GM21360 (cell line): Measurements from ENCODE around the gene SCN4B.
"Not testable (repeated sequence)": the region's sequence is repeated elsewhere in the genome, so short reads cannot be mapped to it uniquely, and the experiment has no call there.

ENCODE experiments used
- ATAC-seq: cut with Tn5 transposase; IDR thresholded peaks from one replicate; pipeline ENCODE4 v1.9.1; 2021; ENCODE audit warnings: mild to moderate bottlenecking, moderate library complexity; ENCODE audit not compliant: unreplicated experiment

Gene SCN4B, protein sequence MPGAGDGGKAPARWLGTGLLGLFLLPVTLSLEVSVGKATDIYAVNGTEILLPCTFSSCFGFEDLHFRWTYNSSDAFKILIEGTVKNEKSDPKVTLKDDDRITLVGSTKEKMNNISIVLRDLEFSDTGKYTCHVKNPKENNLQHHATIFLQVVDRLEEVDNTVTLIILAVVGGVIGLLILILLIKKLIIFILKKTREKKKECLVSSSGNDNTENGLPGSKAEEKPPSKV

DNA sequence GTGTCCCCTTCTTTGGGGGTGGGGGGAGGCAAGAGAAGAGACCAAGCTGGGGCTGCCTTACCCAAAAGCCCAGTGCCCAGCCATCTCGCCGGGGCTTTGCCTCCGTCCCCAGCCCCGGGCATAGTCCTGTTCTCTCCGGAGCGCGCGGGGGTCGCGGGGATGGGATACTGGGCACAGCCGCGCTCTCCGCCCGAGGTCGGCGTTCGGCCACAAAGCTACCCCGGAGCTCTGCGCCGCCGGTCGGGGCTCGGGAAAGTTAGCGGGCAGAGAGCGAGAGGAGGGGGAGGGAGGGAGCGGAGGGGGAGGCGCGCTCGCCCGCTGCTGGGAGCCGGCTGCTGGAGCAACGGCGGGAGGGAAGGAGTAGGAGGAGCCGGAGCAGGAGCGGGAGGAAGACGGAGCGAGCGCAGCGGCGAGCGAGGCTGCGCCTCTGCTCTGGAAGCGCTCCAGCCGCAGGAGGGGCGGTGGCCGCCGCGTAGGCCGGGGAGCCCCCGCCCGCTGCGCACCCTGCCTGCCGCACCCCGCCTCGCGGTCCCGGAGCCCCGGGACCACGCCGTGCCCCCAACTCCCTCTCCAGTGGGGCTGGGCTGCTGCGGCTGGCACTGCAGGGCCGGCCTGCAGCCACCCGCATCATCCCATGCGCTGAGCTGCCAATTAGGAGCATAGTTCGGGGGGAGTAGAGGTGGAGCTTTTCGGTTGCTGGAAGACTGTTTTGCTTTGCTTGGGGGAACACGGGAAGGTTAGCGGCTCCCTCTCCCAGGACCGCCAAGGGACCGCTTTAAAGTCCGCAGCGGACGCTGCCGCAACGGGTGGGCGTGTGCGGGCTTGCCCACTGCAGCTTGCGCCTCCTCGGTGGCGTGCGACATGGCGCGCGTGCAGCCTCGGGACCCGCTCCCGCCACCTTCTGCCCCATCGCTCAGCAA is at the start of gene SCN4B:
Gene SCN4B, minus strand, starts transcription at position 272 of the 920 bp plus-strand sequence. Its CDS starts 150 bp downstream, at position 122.
- ATAC-seq: no peak

DNA sequence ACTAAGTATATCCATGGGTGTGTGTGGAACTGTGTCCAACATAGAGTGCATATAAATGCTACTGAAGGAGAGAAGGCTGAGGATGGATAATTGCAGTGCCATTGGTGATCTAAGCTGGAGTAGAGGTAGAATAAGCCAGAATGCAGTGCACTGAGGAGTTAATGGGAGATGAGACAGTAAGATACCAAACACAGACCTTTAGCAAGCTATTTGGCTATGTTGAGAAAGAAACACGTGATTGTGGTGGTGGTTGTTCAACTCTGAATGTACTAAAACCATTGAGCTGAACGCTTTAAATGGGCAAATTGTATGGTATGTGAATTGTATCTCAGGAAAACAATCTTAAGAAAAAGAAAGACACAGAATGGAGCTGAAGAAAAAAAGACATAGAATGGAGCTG is 49.3 kb upstream of the SCN4B start:
- ATAC-seq: no peak

DNA sequence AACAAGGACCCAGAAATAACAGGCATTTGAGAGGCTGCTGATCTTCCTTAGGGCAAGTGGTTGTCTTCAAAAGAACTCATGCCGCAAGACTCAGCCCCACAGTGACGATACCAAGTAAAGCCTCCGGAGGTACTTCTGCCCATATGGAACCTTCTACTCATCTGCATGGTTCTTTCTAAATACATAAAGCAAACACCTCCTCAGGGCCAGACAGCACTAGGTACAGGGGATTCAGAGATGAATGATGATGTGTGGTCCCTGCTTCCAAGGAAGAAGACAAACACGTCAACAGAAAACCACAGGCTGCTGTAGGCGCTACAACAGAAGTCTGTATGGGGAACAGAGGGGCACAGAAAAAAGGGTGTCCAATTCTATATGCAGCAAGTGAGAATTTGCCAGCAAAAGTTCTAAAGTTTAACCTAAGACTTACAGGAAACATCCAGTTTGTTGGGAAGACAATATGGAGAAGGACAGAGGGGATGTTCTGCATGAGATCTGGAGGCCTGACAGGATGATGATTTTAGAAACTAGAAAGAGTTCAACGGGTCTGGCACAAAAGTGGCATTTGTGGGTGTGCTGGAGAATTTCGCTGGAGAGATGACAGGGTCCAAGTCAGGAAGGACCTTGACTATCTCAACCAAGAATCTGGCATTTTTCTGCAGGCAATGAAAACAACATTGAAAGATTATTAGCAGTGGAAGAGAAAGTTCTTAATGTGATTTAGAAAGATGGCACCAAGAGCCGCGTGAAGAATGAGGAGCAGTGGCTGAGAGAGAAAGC is 48.5 kb upstream of the SCN4B start:
- ATAC-seq: no peak

DNA sequence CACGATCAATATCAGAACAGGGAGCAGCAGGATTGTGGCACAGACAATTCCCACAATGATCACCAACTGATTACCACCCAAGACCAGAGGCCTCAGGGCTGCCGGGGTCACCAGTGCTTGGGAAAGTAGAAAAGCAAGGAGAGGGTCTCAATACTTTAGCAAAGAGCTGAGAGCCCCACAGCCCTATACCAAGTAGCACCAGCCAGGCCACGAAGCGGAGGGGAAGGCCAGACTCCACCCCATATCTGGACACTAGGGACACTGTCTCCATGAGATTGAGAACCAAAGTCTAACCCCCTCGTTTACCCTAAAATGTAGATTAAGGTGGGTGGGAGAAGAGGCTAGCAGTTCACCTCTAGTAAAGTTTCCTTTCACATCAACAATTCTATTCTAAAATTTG is 47.9 kb upstream of the SCN4B start:
- ATAC-seq: no peak

DNA sequence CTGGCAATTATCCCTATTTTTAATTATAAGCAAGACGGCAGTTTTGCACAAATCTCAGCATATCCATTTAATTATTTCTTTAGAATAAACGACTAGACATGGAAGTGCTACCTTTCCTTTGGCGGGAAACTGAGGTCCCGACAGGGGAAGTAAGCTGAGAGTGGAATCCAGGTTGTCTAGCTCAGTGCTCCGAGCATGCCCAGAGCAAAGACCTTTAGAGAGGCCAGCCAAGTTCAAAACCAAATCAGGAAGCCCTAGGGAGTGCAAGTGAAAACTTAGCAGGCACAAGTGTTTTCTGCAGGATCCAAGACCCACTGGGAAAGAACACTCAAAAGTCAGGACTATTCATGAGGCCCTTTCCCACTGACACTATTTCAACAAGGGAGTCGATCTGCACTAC is 46.5 kb upstream of the SCN4B start:
- ATAC-seq: no peak

DNA sequence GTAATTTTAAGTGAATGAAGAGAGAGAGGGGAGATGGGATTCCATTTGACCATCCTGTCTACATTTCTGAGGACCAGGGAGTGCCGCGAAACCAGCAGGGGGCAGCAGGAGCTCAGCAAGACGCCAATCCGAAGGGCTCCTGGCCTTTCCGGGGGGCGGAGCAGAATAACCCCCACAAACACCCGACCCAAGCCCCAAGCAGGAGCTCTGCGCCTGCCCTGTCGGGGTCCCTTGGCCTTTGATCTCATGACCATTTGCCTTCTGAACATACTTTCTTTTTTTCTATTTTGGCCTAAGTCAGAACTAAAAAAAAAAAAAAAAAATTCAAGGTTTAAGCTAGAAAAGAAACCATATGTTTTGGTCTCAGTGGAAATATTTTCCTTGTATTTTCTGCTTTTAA is 45.7 kb upstream of the SCN4B start:
- no peak for ATAC-seq

DNA sequence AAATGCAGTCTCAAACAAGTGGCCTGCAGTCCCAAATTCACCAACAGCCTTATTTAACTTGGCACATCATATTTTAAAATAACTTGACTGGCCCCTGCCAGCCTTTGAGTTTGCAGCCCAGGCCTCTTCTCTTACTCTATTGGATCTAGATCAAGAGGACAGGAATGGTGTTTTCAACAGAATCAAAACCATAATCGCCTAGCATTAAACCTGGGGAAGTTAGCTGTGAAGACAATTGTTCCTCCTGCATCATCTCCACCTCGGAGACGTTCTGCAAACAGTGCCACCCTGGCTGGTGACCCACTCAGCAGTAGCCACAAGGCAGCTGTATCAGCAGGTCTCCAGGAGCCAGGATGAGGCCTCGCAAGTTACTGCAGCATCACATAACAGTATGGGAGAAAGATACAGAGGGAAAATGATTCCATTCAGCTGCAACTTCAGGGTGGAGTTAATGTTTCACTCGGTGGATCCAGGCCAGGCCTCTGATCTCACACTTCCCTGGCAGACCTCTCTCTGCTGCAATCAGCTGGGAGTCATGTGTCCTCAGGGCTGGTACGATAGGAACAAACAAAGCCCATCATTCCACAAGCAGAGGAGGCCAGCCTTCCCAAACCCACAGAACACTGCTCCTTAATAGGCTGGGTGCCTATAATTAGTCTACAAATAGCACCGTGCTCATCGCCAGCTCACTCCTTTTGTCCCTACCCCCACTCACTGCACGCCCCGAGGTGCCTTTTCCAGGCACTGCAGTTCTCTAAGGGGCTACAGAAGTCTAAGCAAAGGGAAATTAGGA is 42.4 kb upstream of the SCN4B start:
- no peak for ATAC-seq

DNA sequence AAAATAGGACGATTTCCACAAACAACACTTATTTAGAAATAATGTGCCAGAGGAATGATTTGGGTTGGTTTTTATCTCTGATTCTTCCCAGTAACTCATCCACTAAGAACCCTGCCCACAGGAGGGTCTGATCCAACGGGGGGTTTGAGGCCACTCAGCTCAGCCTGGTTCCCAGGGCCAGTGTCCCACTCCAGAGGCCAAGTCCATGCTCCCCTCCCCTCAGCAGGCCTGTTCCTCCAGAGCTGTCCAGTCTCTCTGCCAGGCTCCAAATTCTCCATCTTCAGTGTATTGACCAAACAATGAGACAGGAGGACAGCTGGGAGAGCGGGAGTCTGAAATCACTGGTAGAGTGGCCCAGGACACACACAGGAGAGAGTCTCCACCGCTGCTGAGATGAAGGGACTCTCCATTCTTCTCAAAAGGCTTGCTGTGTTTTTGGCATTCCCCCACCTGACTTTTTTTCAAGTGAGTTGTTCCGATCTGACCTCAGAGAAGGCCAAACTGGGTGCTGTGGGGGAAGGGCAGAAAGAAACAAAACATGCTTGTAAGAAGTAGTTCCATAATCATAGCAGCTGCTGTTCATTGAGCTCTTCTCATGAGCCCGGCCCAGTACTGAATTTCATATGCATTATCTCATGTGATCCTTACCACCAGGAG is 41.4 kb upstream of the SCN4B start:
- no peak for ATAC-seq

DNA sequence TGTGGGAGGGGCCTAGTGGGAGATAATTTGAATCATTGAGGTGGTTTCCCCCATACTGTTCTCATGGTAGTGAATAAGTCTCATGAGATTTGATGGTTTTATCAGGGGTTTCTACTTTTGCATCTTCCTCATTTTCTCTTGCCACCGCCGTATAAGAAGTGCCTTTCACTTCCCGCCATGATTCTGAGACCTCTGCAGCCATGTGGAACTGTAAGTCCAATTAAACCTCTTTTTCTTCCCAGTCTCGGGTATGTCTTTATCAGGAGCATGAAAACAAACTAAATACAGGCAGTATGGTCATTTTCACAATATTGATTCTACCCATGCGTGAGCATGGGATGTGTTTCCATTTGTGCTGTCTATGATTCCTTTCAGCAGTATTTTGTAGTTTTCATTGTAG is 40.2 kb upstream of the SCN4B start:
- ATAC-seq: not testable (repeated sequence)

DNA sequence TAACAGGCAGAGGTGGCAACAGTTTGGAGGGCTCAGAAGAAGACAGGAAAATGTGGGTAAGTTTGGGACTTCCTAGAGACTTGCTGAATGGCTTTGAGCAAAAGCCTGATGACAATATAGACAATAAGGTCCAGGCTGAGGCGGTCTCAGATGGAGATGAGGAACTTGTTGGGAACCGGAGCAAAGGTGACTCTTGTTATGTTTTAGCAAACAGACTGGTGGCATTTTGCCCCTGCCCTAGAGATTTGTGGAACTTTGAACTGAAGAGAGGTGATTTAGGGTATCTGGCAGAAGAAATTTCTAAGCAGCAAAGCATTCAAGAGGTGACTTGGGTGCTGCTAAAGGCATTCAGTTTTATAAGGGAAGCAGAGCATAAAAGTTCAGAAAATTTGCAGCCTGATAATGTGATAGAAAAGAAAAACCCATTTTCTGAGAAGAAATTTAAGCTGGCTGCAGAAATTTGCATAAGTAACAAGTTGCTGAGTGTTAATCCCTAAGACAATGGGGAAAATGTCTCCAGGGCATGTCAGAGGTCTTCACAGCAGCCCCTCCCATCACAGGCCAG is 38.4 kb upstream of the SCN4B start:
- not testable (repeated sequence) for ATAC-seq

DNA sequence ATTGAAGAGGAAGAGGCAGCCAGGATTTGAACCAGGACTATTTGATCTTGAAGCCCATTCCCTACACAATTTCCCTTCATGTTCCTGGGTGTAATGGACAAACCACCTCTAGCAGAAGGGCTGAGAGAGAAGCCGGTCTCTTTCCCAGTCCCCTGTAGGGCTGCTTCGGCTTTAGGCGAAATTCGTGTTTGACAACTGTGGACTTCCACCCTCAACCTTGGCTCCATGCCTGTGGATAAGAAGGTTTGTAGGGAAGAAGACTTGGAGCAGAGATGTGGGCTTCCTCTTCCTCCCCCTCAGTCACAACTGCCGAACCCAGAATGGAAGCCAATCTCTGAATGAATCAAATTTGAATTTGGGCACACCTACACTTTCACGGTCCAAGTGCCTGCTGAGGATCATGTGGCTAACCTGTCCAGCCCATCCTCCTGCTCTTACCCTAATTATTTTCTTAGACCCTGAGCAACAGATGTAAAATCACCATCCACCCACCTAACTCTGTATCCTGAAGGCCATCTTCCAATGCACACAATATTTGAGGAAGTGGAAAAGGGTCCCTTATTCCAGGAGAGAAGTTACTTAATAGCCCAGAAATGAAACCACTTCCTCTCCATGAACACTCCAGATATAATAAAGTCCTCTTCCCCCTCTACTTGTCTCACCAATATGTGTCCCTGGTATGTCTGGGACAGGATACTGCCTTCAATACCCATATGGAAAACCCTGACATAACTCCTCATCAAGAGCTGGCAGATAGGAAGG is 33.9 kb upstream of the SCN4B start:
- no peak for ATAC-seq

DNA sequence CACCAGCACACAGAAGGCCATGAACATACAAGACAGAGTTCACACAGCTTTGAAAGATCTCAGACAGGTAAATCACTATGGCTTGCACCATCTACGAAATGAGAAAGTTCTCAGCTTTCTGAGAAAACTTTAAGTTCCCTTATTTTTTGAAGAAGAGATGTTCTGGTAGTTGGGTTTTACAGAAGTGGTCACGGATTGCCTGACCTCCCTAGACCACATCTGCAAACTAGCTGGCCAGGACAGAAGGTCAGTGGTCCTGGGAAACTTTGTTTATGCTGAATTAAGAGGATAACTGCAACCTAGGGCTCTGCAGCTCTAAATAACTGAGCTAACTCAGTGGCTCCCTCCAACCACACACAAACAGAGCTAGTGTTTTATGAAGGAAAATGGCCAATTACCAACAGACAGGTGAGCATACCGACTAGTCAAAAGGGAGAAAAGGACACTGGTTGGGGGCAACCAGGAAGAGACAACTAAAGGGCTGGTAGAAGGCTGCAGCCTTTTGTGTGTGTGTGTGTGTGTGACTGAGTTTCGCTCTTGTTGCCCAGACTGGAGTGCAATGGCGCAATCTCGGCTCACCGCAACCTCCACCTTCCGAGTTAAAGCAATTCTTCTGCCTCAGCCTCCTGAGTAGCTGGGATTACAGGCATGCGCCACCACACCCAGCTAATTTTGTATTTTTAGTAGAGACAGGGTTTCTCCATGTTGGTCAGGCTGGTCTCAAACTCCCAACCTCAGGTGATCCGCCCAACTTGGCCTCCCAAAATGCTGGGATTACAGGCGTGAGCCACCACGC is 32.4 kb upstream of the SCN4B start:
- ATAC-seq: no peak

DNA sequence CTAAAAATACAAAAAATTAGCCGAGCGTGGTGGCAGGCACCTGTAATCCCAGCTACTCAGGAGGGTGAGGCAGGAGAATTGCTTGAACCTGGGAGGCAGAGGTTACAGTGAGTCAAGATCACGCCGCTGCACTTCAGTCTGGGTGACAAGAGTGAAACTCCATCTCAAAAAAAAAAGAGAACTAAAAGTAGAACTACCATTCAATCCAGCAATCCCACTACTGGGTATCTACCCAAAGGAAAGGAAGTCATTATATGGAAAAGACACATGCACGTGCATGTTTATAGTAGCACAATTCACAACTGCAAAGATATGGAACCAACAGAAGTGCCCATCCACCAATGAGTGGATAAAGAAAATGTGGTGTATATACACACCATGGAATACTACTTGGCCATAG is 31.1 kb upstream of the SCN4B start:
- ATAC-seq: not testable (repeated sequence)

DNA sequence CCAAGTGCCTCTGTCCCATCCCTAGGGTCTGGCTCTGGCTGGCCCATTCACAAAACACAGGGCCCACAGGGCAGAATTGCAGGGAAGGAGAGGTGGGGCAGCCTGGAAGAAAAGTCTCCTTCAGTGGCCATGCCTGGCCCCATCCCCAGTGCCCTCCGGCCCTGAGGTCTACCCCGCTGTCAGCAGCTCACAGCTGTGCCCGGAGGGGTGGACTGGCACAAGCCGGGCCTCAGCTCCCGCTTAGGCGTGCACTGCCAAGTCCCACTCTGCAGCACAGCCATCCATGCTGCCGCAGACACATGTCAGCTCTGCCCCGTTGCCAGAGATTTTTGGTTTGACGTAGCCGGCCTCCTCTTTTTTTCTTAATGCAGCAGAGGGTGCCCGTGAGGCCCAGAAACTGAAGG is 27.7 kb upstream of the SCN4B start:
- no peak for ATAC-seq

DNA sequence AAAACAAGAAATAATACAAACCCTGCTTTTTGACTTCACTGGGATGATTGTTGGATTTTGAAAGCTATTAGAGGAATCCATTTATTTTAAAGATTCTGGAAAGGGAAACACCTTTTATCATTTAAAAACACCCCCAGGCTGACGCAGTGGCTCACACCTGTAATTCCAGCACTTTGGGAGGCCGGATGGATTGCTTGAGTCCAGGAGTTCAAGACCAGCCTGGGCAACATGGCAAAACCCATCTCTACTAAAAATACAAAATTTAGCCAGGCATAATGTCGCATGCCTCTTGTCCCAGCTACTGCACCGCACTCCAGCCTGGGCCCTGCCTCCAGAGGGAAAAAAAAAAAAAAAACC is 24.1 kb upstream of the SCN4B start:
- no peak for ATAC-seq

DNA sequence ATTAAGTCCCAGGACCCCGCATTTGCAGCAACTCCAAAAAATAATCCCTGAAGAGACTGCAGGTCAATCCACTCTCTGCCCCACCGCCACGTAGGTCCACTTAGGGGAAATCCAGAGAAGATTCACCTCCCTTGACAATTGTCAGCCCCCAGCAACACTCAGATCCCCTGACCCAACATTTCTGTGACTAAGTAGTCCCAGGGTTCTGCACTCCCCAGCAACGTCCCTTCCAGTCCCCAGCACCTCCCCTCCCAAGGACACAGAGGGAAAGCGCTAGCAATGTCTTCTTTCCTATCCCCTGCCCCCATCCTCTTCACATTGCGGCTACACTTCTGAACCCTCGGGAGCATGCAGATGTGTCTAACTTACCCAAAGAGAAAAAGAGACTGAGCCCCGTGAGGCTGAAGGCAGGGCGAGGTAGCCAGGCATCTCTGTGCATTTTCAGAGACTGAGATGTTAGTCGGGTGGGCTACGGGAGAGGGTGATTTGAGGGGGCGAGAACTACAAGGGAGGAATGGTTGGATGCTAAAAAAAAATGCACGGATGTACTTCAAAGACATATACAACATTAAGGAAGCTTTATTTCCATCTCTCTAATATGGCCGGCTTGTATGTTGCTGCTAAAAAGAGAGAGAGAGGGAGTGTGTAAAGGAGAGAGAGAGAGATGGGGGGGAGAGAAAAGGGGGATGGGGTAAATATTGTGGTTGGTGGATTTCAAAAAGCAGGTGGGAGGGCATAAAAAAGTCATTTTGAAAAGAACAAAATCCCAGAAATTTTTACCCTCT is 23.6 kb upstream of the SCN4B start, which contains the start of gene SCN2B:
Gene SCN2B, minus strand, starts transcription at position 647 of the 785 bp plus-strand sequence. Its CDS starts 208 bp downstream, at position 439.
- no peak for ATAC-seq
